ENCODE results near the gene CIDEC. TPM values are rescaled to one million over a fixed set of nuclear protein-coding genes. Genes with fewer than 3 reads are reported as not detected.

The CIDEC gene
- total and polyA plus RNA-seq, 2 of the 13 experiments (the other 11 are each of a cell fraction or from before 2014, with no cell fraction given) = 2.5 to 10.4 TPM

DNA sequence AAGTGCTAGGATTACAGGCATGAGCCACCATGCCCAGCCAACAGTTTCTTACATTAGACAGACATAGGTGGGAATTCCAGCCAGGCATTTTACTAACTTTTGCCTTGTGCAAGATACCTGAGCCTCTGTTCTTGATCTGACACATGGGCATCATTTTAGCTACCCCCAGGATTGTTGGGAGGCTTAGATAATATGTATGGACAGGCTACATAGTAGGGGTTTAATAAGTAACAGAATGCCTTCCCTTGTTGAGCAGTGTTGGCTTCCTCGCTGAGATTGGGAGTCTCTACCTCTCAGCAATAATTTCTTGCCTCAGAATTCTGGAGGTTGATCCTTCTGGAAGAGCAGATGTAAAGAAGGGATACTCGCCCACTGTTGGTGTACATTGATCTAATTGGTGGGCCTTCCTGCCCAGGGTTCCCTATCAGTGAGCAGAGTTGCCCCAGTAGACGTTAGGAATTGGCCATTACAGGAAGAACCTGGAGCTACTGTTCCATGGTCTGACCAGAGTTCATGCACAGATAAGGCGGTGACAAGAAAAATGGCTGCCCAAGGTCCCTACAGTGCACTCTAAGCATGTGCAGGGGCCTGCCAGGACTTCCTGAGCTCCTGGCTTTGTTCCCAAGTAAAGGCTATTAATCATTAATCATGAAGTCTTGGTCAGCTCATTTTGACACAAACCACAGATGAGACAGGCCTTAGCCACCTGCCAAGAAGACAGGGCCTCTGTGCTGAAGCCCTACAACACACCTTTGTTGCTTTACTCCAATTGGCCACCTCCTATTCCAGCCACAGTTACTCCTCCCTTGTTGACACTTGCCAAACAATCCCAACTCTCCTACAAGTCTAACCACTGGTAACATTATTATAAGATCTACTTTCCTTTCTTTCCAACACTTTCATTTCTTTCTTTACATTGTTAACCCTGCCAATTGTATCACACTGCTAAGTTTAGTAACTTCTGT lies 17.6 kb upstream of the CIDEC start (continued):
- TF ChIP-seq, protein P1, sequence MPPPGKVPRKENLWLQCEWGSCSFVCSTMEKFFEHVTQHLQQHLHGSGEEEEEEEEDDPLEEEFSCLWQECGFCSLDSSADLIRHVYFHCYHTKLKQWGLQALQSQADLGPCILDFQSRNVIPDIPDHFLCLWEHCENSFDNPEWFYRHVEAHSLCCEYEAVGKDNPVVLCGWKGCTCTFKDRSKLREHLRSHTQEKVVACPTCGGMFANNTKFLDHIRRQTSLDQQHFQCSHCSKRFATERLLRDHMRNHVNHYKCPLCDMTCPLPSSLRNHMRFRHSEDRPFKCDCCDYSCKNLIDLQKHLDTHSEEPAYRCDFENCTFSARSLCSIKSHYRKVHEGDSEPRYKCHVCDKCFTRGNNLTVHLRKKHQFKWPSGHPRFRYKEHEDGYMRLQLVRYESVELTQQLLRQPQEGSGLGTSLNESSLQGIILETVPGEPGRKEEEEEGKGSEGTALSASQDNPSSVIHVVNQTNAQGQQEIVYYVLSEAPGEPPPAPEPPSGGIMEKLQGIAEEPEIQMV (CRISPR knock-in tag; IDR thresholded peaks at IDR 0.05; ENCODE audit: low read depth) = 0 out of 2 replicates have a peak, but pooled peaks have one; percentile 67
- TF ChIP-seq ESRRA (CRISPR knock-in tag; IDR thresholded peaks at IDR 0.05; ENCODE audit: low read depth) (peak; percentile 66; the same call in 1 of the 2 replicates), RXRA (CRISPR knock-in tag; IDR thresholded peaks at IDR 0.05) (peak; percentile 49; the same call in 1 of the 2 replicates), ZNF746 (CRISPR knock-in tag; IDR thresholded peaks at IDR 0.05) (peak; percentile 21; the same call in 1 of the 2 replicates), SP5 (CRISPR knock-in tag; IDR thresholded peaks at IDR 0.05; ENCODE audit: borderline replicate concordance, low read depth) (peak; percentile 44), PPARG (CRISPR knock-in tag; conservative IDR thresholded peaks at IDR 0.05) (0 out of 2 replicates have a peak, but pooled peaks have one; percentile 30), NCOA1 (CRISPR knock-in tag; IDR thresholded peaks at IDR 0.05) (peak; percentile 69; the same call in 1 of the 2 replicates), ISL2 (CRISPR knock-in tag; IDR thresholded peaks at IDR 0.05) (peak; percentile 45; the same call in 1 of the 2 replicates), ZNF7 (CRISPR knock-in tag; IDR thresholded peaks at IDR 0.05) (no peak), STAG1 (CRISPR knock-in tag; IDR thresholded peaks at IDR 0.05) (peak; percentile 15), MAFK (conservative IDR thresholded peaks at IDR 0.05 in 1 of 2, IDR thresholded peaks at IDR 0.05 in 1 of 2; ENCODE audit: low read length in 2 of 2) (peak; percentile 36 to 46; a peak in 2 of 4 replicates), PHF21A (CRISPR knock-in tag; IDR thresholded peaks at IDR 0.05) (peak; percentile 40), RBM39 (IDR thresholded peaks at IDR 0.05; ENCODE audit: low read depth, low read length, poor library complexity, severe bottlenecking) (no peak), POLR2A (IDR thresholded peaks at IDR 0.05; ENCODE audit: insufficient read depth in 1 of 2, low read depth in 2 of 2, low read length in 2 of 2) (peak; percentile 66 to 88), PAF1 (CRISPR knock-in tag; IDR thresholded peaks at IDR 0.05) (0 out of 2 replicates have a peak, but pooled peaks have one; percentile 17), ZNF747 (CRISPR knock-in tag; IDR thresholded peaks at IDR 0.05; ENCODE audit: borderline replicate concordance) (peak; percentile 45; the same call in 1 of the 2 replicates), PHF20 (CRISPR knock-in tag; IDR thresholded peaks at IDR 0.05) (peak; percentile 22), ZKSCAN1 (IDR thresholded peaks at IDR 0.05; ENCODE audit: low read length) (no peak; the same call in 1 of the 2 replicates), SALL1 (CRISPR knock-in tag; IDR thresholded peaks at IDR 0.05) (peak; percentile 70), ZNF263 (CRISPR knock-in tag; IDR thresholded peaks at IDR 0.05) (no peak), XBP1 (CRISPR knock-in tag; IDR thresholded peaks at IDR 0.05) (no peak)
- TF ChIP-seq, protein P2, sequence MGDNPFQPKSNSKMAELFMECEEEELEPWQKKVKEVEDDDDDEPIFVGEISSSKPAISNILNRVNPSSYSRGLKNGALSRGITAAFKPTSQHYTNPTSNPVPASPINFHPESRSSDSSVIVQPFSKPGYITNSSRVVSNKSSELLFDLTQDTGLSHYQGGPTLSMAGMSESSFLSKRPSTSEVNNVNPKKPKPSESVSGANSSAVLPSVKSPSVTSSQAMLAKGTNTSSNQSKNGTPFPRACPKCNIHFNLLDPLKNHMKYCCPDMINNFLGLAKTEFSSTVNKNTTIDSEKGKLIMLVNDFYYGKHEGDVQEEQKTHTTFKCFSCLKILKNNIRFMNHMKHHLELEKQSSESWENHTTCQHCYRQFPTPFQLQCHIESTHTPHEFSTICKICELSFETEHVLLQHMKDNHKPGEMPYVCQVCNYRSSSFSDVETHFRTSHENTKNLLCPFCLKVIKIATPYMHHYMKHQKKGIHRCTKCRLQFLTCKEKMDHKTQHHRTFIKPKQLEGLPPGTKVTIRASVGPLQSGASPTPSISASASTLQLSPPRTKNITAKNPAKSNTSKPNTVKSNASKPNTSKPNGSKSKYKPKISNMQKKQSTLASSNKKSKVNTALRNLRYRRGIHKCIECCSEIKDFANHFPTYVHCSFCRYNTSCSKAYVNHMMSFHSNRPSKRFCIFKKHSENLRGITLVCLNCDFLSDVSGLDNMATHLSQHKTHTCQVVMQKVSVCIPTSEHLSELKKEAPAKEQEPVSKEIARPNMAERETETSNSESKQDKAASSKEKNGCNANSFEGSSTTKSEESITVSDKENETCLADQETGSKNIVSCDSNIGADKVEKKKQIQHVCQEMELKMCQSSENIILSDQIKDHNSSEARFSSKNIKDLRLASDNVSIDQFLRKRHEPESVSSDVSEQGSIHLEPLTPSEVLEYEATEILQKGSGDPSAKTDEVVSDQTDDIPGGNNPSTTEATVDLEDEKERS (CRISPR knock-in tag; IDR thresholded peaks at IDR 0.05) = 0 out of 2 replicates have a peak, but pooled peaks have one; percentile 36
- TF ChIP-seq, protein P3, sequence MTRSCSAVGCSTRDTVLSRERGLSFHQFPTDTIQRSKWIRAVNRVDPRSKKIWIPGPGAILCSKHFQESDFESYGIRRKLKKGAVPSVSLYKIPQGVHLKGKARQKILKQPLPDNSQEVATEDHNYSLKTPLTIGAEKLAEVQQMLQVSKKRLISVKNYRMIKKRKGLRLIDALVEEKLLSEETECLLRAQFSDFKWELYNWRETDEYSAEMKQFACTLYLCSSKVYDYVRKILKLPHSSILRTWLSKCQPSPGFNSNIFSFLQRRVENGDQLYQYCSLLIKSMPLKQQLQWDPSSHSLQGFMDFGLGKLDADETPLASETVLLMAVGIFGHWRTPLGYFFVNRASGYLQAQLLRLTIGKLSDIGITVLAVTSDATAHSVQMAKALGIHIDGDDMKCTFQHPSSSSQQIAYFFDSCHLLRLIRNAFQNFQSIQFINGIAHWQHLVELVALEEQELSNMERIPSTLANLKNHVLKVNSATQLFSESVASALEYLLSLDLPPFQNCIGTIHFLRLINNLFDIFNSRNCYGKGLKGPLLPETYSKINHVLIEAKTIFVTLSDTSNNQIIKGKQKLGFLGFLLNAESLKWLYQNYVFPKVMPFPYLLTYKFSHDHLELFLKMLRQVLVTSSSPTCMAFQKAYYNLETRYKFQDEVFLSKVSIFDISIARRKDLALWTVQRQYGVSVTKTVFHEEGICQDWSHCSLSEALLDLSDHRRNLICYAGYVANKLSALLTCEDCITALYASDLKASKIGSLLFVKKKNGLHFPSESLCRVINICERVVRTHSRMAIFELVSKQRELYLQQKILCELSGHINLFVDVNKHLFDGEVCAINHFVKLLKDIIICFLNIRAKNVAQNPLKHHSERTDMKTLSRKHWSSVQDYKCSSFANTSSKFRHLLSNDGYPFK (CRISPR knock-in tag; IDR thresholded peaks at IDR 0.05; ENCODE audit: borderline replicate concordance) = peak; percentile 16; the same call in 1 of the 2 replicates

Measured in HepG2 (cell line).